ENCODE results near the gene LGR4.
A peak's percentile ranks its signal among the peaks of the same experiment; 100 is the strongest.
"Not testable (repeated sequence)": the region's sequence is repeated elsewhere in the genome, so short reads cannot be mapped to it uniquely, and the experiment has no call there.

Gene LGR4, protein sequence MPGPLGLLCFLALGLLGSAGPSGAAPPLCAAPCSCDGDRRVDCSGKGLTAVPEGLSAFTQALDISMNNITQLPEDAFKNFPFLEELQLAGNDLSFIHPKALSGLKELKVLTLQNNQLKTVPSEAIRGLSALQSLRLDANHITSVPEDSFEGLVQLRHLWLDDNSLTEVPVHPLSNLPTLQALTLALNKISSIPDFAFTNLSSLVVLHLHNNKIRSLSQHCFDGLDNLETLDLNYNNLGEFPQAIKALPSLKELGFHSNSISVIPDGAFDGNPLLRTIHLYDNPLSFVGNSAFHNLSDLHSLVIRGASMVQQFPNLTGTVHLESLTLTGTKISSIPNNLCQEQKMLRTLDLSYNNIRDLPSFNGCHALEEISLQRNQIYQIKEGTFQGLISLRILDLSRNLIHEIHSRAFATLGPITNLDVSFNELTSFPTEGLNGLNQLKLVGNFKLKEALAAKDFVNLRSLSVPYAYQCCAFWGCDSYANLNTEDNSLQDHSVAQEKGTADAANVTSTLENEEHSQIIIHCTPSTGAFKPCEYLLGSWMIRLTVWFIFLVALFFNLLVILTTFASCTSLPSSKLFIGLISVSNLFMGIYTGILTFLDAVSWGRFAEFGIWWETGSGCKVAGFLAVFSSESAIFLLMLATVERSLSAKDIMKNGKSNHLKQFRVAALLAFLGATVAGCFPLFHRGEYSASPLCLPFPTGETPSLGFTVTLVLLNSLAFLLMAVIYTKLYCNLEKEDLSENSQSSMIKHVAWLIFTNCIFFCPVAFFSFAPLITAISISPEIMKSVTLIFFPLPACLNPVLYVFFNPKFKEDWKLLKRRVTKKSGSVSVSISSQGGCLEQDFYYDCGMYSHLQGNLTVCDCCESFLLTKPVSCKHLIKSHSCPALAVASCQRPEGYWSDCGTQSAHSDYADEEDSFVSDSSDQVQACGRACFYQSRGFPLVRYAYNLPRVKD

DNA sequence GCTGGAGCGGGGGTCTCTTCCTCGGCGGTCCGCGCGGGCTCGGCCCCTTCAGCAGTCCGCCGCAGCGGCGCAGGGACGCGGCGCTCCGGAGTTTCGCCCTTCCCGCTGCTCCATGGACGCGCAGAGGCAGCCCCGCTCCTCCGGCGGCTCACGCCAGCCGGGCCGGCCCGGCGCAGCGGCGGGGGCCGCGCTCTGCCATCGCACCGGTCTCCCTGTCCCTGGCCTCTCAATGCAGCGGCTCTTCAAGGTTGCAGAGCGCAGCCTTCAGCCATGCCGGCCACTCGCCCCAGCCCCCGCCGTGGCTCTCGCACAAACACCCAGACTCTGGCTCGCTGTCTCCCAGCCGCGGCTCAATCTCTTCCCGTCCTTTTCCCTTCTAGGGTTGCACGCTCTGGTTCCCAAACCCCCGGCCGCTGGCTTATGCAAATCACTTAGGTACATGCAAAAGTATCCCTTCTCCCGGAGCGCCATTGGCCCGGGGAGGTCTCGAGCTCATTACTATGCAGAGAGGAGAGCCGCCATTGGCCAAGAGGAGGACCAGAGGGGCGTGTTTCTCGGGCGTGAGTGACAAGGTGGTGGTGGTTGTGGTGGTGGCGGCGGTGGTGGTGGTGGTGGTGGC, at the start of gene LGR4:
Gene LGR4 (minus strand): TSS at position 393 of the 619 bp plus-strand sequence. CDS start 488 bp downstream, outside the sequence.
- no peaks in the 10 kb centered on the region for H3K36me3 ChIP-seq (ENCODE audit: control insufficient read depth, insufficient read depth, low read length)
- peak within 1 kb of the TSS; percentile 84 for H3K4me3 ChIP-seq (ENCODE audit: low read depth, low read length)
- no peaks in the 10 kb centered on the region for H3K9me3 ChIP-seq (ENCODE audit: control insufficient read depth, insufficient read depth, low read length)
- peak within 1 kb of the TSS; percentile 83 for H3K9ac ChIP-seq (ENCODE audit: low read depth, low read length)
- H3K27ac ChIP-seq (ENCODE audit: low read depth, low read length): peak within 1 kb of the TSS; percentile 91
- H3K4me1 ChIP-seq (ENCODE audit: control insufficient read depth, insufficient read depth, low read length): peaks cover 31% of the 10 kb centered on the region
- H3K27me3 ChIP-seq (ENCODE audit: control insufficient read depth, insufficient read depth, low read length): no peaks in the 10 kb centered on the region

DNA sequence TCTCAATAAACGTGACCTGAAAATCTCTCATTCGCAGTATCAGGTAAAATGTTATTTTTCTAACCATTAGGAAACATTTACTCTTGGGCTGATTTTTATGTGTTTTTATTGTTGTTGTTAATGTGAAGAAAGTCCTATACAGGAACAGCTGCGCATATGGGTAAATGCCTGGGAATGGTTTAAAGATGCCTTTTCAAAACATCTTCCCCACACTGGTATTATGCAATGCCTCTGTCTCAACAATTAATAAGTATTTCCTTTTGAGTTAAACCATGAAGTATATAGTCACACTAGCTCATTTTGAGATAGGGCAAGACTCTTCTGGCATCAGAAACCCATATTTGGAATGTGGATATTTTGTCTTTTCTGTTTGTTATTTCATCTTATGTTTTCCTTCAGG, 47.6 kb upstream of the LGR4 start:
- no peak overlapping the region for H3K9ac ChIP-seq (ENCODE audit: low read depth, low read length)
- H3K27me3 ChIP-seq (ENCODE audit: control insufficient read depth, insufficient read depth, low read length): no peaks in the 10 kb centered on the region
- no peaks in the 10 kb centered on the region for H3K4me1 ChIP-seq (ENCODE audit: control insufficient read depth, insufficient read depth, low read length)
- no peaks in the 10 kb centered on the region for H3K9me3 ChIP-seq (ENCODE audit: control insufficient read depth, insufficient read depth, low read length)
- H3K36me3 ChIP-seq (ENCODE audit: control insufficient read depth, insufficient read depth, low read length): no peaks in the 10 kb centered on the region
- H3K4me3 ChIP-seq (ENCODE audit: low read depth, low read length): no peak overlapping the region
- no peak overlapping the region for H3K27ac ChIP-seq (ENCODE audit: low read depth, low read length)

DNA sequence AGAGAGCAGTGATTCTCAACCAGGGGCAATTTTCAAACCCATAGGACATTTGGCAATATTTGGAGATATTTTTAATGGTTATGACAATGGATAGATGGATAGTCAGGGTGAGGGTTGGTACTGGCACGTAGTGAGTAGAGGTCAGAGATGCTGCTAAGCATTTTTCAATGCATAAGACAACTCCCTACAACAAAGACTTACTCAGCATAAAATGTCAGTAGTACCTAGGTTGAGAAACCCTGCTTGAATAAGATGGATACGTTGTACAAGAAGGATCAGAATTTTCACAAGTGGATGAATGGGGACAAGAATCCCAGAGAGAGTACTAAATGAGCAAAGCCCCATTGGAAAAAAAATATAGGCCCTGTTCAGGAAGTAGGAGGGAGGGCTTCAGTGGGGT, 45.9 kb upstream of the LGR4 start:
- no peak overlapping the region for H3K27ac ChIP-seq (ENCODE audit: low read depth, low read length)
- H3K9me3 ChIP-seq (ENCODE audit: control insufficient read depth, insufficient read depth, low read length): no peaks in the 10 kb centered on the region
- H3K4me3 ChIP-seq (ENCODE audit: low read depth, low read length): no peak overlapping the region
- H3K9ac ChIP-seq (ENCODE audit: low read depth, low read length): no peak overlapping the region
- no peaks in the 10 kb centered on the region for H3K27me3 ChIP-seq (ENCODE audit: control insufficient read depth, insufficient read depth, low read length)
- H3K4me1 ChIP-seq (ENCODE audit: control insufficient read depth, insufficient read depth, low read length): peaks cover 2% of the 10 kb centered on the region
- H3K36me3 ChIP-seq (ENCODE audit: control insufficient read depth, insufficient read depth, low read length): no peaks in the 10 kb centered on the region

DNA sequence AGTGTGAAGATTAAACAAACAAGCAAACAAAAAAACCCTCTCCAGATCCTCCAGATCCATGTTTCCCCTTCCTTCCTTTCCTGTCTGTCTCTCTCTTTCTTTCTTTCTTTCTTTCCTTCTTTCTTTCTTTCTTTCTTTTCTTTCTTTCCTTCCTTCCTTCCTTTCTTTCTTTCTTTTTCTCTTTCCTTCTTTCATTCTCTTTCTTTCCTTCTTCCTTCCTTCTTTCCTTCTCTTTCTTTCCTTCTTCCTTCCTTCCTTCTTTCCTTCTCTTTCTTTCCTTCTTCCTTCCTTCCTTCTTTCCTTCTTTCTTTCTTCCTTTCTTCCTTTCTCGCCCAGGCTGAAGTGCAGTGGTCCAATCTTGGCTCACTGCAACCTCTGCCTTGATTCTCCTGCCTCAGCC, 44.9 kb upstream of the LGR4 start:
- not testable (repeated sequence) for H3K27ac ChIP-seq (ENCODE audit: low read depth, low read length); H3K4me3 ChIP-seq (ENCODE audit: low read depth, low read length); H3K4me1 ChIP-seq (ENCODE audit: control insufficient read depth, insufficient read depth, low read length); H3K27me3 ChIP-seq (ENCODE audit: control insufficient read depth, insufficient read depth, low read length); H3K9me3 ChIP-seq (ENCODE audit: control insufficient read depth, insufficient read depth, low read length); H3K36me3 ChIP-seq (ENCODE audit: control insufficient read depth, insufficient read depth, low read length); H3K9ac ChIP-seq (ENCODE audit: low read depth, low read length)

DNA sequence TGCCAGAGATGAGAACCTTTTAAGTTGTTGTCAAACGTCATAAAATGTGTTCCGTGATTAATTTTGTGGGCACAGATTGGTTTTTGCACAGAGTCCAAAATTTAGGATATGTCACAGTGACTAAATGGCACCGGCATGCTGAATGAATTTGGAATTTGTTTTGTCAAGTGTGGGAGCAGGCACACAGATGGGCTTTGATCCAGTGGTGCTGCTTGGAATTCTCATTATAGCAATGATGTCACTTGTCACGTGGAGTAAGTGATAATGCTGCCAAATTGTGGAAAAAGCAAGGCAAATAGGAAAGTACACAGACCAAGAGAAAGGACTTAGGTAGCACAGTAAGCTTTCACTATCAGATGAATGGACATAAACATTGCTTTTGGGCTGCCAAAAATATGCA, 42.0 kb upstream of the LGR4 start:
- H3K4me3 ChIP-seq (ENCODE audit: low read depth, low read length): no peak overlapping the region
- no peaks in the 10 kb centered on the region for H3K36me3 ChIP-seq (ENCODE audit: control insufficient read depth, insufficient read depth, low read length)
- H3K27ac ChIP-seq (ENCODE audit: low read depth, low read length): no peak overlapping the region
- peaks cover 8% of the 10 kb centered on the region for H3K4me1 ChIP-seq (ENCODE audit: control insufficient read depth, insufficient read depth, low read length)
- H3K9ac ChIP-seq (ENCODE audit: low read depth, low read length): no peak overlapping the region
- no peaks in the 10 kb centered on the region for H3K27me3 ChIP-seq (ENCODE audit: control insufficient read depth, insufficient read depth, low read length)
- H3K9me3 ChIP-seq (ENCODE audit: control insufficient read depth, insufficient read depth, low read length): no peaks in the 10 kb centered on the region

DNA sequence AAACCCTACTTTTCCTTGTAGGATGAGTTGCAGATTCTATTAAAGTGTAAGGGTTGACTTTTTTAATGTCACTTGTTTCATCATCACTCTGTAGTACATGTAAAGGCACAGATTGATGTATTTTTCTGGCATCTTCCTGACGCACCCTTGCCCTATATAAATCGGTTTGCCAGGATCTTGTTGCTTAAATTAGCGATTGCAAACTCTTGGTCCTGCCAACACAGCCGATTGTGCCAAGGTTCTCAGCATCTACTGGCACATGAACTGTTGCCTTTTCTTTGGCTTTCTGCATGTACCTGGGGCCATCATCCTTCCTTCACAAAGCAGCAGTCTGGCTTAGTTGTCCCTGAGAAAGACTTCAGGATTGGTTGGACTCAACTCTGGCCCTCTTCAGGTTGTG, 41.5 kb upstream of the LGR4 start:
- no peak overlapping the region for H3K9ac ChIP-seq (ENCODE audit: low read depth, low read length)
- H3K4me3 ChIP-seq (ENCODE audit: low read depth, low read length): no peak overlapping the region
- H3K4me1 ChIP-seq (ENCODE audit: control insufficient read depth, insufficient read depth, low read length): peaks cover 8% of the 10 kb centered on the region
- no peak overlapping the region for H3K27ac ChIP-seq (ENCODE audit: low read depth, low read length)
- H3K9me3 ChIP-seq (ENCODE audit: control insufficient read depth, insufficient read depth, low read length): no peaks in the 10 kb centered on the region
- H3K36me3 ChIP-seq (ENCODE audit: control insufficient read depth, insufficient read depth, low read length): no peaks in the 10 kb centered on the region
- no peaks in the 10 kb centered on the region for H3K27me3 ChIP-seq (ENCODE audit: control insufficient read depth, insufficient read depth, low read length)

DNA sequence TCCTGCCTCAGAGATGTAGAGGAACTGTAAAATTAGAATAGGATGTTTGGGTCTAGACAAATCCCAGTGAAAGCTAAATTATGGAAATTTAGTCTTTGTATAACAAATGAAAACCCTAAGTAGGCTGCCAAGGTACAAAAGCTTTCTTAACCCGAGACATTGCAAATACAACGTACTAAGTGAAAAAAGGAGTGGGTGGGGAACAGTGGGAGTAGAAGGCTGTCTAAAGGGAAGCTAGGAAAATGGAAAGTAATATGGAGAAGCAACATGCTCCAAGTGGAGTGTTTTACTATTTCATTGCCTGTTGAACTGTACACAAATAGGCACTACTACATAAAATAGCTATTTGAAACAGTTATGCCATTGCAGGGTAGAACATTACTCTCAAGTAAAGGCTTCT, 40.8 kb upstream of the LGR4 start:
- Histone ChIP-seq H3K36me3 (ENCODE audit: control insufficient read depth, insufficient read depth, low read length) (no peaks in the 10 kb centered on the region), H3K4me3 (ENCODE audit: low read depth, low read length) (no peak overlapping the region), H3K9ac (ENCODE audit: low read depth, low read length) (no peak overlapping the region), H3K9me3 (ENCODE audit: control insufficient read depth, insufficient read depth, low read length) (no peaks in the 10 kb centered on the region), H3K27me3 (ENCODE audit: control insufficient read depth, insufficient read depth, low read length) (no peaks in the 10 kb centered on the region), H3K4me1 (ENCODE audit: control insufficient read depth, insufficient read depth, low read length) (peaks cover 8% of the 10 kb centered on the region), H3K27ac (ENCODE audit: low read depth, low read length) (no peak overlapping the region)

DNA sequence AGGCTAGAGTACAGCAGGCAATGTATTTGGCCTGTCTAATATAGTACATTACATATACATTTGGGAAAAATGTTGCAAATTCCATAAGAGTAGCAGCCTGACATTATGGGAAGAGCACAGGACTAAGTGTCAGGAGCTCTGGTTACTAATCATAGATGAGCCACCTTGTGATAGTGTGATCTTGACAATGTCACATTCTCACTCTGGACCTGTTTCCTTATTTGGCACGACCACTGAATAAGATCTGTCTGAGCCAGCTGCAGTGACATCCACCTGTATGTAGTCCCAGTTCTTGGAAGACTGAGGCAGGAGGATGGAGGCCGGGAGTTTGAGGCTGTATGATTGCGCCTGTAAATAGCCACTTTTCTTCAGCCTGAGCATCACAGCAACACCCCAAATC, 39.6 kb upstream of the LGR4 start:
- no peaks in the 10 kb centered on the region for H3K27me3 ChIP-seq (ENCODE audit: control insufficient read depth, insufficient read depth, low read length)
- no peaks in the 10 kb centered on the region for H3K9me3 ChIP-seq (ENCODE audit: control insufficient read depth, insufficient read depth, low read length)
- H3K4me1 ChIP-seq (ENCODE audit: control insufficient read depth, insufficient read depth, low read length): peaks cover 8% of the 10 kb centered on the region
- H3K4me3 ChIP-seq (ENCODE audit: low read depth, low read length): no peak overlapping the region
- no peaks in the 10 kb centered on the region for H3K36me3 ChIP-seq (ENCODE audit: control insufficient read depth, insufficient read depth, low read length)
- H3K9ac ChIP-seq (ENCODE audit: low read depth, low read length): no peak overlapping the region
- no peak overlapping the region for H3K27ac ChIP-seq (ENCODE audit: low read depth, low read length)

DNA sequence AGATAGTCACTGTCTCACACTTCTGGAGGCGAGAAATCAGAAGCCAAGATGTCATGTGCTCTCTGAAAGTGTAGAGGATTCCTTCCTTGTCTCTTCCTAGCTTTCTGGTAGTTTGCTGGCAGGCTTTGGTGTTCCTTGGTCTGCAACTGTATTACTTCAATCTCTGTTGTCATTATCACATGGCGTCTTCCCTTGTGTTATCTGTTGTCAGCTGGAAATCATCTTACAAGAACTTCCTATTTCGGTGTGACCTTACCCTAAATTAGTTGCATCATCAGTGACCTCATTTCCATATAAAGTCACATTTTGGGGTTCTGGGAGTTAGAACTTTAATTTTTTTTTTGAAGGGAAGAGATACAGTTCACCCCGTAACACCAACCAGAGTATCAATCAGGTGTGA, 37.3 kb upstream of the LGR4 start:
- Histone ChIP-seq H3K36me3 (ENCODE audit: control insufficient read depth, insufficient read depth, low read length) (no peaks in the 10 kb centered on the region), H3K9me3 (ENCODE audit: control insufficient read depth, insufficient read depth, low read length) (no peaks in the 10 kb centered on the region), H3K4me3 (ENCODE audit: low read depth, low read length) (no peak overlapping the region), H3K4me1 (ENCODE audit: control insufficient read depth, insufficient read depth, low read length) (peaks cover 14% of the 10 kb centered on the region), H3K27me3 (ENCODE audit: control insufficient read depth, insufficient read depth, low read length) (no peaks in the 10 kb centered on the region), H3K27ac (ENCODE audit: low read depth, low read length) (no peak overlapping the region), H3K9ac (ENCODE audit: low read depth, low read length) (no peak overlapping the region)

DNA sequence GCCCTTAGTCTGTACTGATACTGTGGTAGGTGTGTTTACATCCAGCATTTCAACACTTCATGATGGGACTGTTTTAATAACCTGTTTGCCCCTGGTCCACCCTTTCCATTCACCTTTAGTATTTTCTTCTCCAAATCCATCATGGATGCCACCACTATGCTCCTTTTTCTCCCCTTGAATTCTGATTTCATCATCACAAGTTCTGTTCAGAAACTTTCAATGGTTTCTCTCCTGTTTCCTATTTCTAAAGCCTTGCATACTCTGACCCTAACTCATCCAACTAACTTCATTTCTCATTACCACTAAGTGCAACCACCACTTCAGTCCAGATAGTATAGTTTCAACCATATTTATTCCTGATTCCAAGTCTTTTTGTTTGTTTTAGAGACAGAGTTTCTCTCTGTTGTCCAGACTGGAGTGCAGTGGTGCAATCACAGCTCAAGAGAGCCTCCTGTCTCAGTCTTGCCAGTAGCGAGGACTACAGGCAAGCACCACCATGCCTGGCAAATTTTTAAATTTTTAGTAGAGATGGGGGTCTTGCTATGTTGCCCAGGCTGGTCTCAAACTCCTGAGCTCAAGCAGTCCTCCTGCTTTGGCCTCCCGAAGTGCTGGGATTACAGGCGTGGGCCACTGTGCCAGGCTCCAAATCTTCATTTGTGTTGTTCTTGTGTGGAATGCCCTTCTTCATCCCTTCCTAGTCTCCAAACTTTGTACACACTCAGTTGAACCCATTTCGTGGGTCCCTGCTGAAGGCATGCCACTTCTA, 35.1 kb upstream of the LGR4 start:
- Histone ChIP-seq H3K9ac (ENCODE audit: low read depth, low read length) (peak overlapping the region; percentile 91; the same call in 1 of the 2 replicates), H3K36me3 (ENCODE audit: control insufficient read depth, insufficient read depth, low read length) (peaks cover 12% of the 10 kb centered on the region), H3K27me3 (ENCODE audit: control insufficient read depth, insufficient read depth, low read length) (no peaks in the 10 kb centered on the region), H3K27ac (ENCODE audit: low read depth, low read length) (no peak overlapping the region), H3K4me1 (ENCODE audit: control insufficient read depth, insufficient read depth, low read length) (peaks cover 6% of the 10 kb centered on the region), H3K9me3 (ENCODE audit: control insufficient read depth, insufficient read depth, low read length) (no peaks in the 10 kb centered on the region), H3K4me3 (ENCODE audit: low read depth, low read length) (peak overlapping the region; percentile 97)

All from HUES48 (cell line).